GM12878 (cell line): ENCODE results near the gene ADAMTS18. TPM values are rescaled to one million over a fixed set of nuclear protein-coding genes. Genes with fewer than 3 reads are reported as not detected.

Source experiments
- ATAC-seq: fragments of 200-7000 bp; cut with Tn5 transposase; 3 replicates; pipeline ENCODE4 v1.9.1; 2020; ENCODE audit warnings: mild to moderate bottlenecking, moderate library complexity
- BruUV-seq: library from RNA; stranded (reverse); fragments of 400-500 nt; replicated peaks from 2 replicates; lab custom pipeline; 2021; lab: Mats Ljungman, UMichigan
- CTCF ChIA-PET: fragments of 300-600 bp; sonication (Branson Sonifier 250); formaldehyde crosslinking; extraction: SDS; loops from one replicate; lab custom pipeline; 2021; ENCODE audit warnings: inconsistent platforms; lab: Yijun Ruan, JAX
- POLR2A ChIA-PET: fragments of 350-600 bp; formaldehyde crosslinking; extraction: SDS; loops from one replicate; lab custom pipeline; 2021; ENCODE audit warnings: inconsistent platforms; lab: Charles Lee
- RAD21 ChIA-PET: fragments of 300-600 bp; sonication (Branson Sonifier 250); formaldehyde crosslinking; loops from one replicate; lab custom pipeline; 2023; ENCODE audit warnings: antibody characterized with exemption; ENCODE audit not compliant: unreplicated experiment; lab: Charles Lee
- SMC1A ChIA-PET: fragments of 300-600 bp; sonication (Branson Sonifier 250); formaldehyde crosslinking; loops from one replicate; lab custom pipeline; 2023; ENCODE audit not compliant: unreplicated experiment, uncharacterized antibody; lab: Charles Lee
- DNase-seq: peaks from one replicate; pipeline ENCODE4 v3.0.0-alpha.2; 2011; ENCODE audit warnings: low read depth, low spot score
- FAIRE-seq: peaks from 3 replicates; lab custom pipeline; 2011; peaks lifted over from hg19 to GRCh38; lab: Jason Lieb, UNC
- H2AFZ ChIP-seq: 2 replicates; pipeline ENCODE4 v1.6.0; 2011; ENCODE audit warnings: low read depth, low read length, control low read depth; ENCODE audit not compliant: control insufficient read depth
- H3K27ac ChIP-seq: 2 replicates; pipeline ENCODE4 v1.5.1; 2011; ENCODE audit warnings: control low read depth; ENCODE audit not compliant: control insufficient read depth, insufficient read depth
- H3K27me3 ChIP-seq, 2 experiments: replicated peaks in 1 of 2; 2 replicates each; pipeline versions ENCODE4 v1.6.0 to v1.6.1; 2011; ENCODE audit warnings: low read length in 1 of 2; ENCODE audit not compliant: control insufficient read depth in 2 of 2, insufficient read depth in 2 of 2
- H3K36me3 ChIP-seq, 2 experiments: 2 replicates each; pipeline ENCODE4 v1.5.1; 2011; ENCODE audit warnings: low read length in 1 of 2; ENCODE audit not compliant: control insufficient read depth in 2 of 2, insufficient read depth in 2 of 2
- H3K4me1 ChIP-seq: 2 replicates; pipeline ENCODE4 v1.6.1; 2011; ENCODE audit warnings: mild to moderate bottlenecking, low read length, moderate library complexity, mixed read lengths; ENCODE audit not compliant: control insufficient read depth, insufficient read depth
- H3K4me2 ChIP-seq: 2 replicates; pipeline ENCODE4 v1.6.0; 2011; ENCODE audit warnings: control low read depth; ENCODE audit not compliant: control insufficient read depth, insufficient read depth
- H3K4me3 ChIP-seq: fragments of 200-600 bp; sonication (generic); 2 replicates; pipeline ENCODE4 v1.5.1; 2016
- H3K79me2 ChIP-seq: 2 replicates; pipeline ENCODE4 v1.6.0; 2011; ENCODE audit warnings: low read length; ENCODE audit not compliant: control insufficient read depth, insufficient read depth
- H3K9ac ChIP-seq: 2 replicates; pipeline ENCODE4 v1.8.0; 2011; ENCODE audit warnings: low read length, control low read depth, mixed read lengths; ENCODE audit not compliant: control insufficient read depth, insufficient read depth
- H3K9me3 ChIP-seq: replicated peaks from 3 replicates; pipeline ENCODE4 v1.5.1; 2011; ENCODE audit warnings: mild to moderate bottlenecking, low read length; ENCODE audit not compliant: control insufficient read depth, insufficient read depth
- H4K20me1 ChIP-seq: 2 replicates; pipeline ENCODE4 v1.6.0; 2011; ENCODE audit not compliant: control insufficient read depth, insufficient read depth
- E2F4 ChIP-seq: IDR thresholded peaks from 2 replicates; pipeline ENCODE4 v1.6.1; 2012; ENCODE audit warnings: low read depth, low read length, improper control_type of control experiment
- ETV6 ChIP-seq, 2 experiments: fragments of 450-650 bp in 1 of 2; IDR thresholded peaks in 1 of 2; conservative IDR thresholded peaks in 1 of 2; 2 replicates each; pipeline ENCODE4 v1.6.1; 2014; ENCODE audit warnings: antibody characterized with exemption in 1 of 2, borderline replicate concordance in 1 of 2, low read depth in 1 of 2, mild to moderate bottlenecking in 1 of 2, moderate library complexity in 1 of 2
- JUND ChIP-seq: IDR thresholded peaks from 2 replicates; pipeline ENCODE4 v1.6.1; 2012; ENCODE audit warnings: low read depth, mild to moderate bottlenecking, low read length, improper control_type of control experiment, moderate library complexity
- KLF5 ChIP-seq: fragments of 450-650 bp; IDR thresholded peaks from 2 replicates; pipeline ENCODE4 v1.6.1; 2014; ENCODE audit warnings: mild to moderate bottlenecking; ENCODE audit not compliant: partially characterized antibody
- MTA2 ChIP-seq: fragments of 450-650 bp; IDR thresholded peaks from 2 replicates; pipeline ENCODE4 v1.6.1; 2016; ENCODE audit warnings: low read depth, mild to moderate bottlenecking, moderate library complexity
- MXI1 ChIP-seq: fragments of 150-350 bp; IDR thresholded peaks from 2 replicates; pipeline ENCODE4 v1.6.1; 2011; ENCODE audit warnings: low read depth, mild to moderate bottlenecking, inconsistent platforms, low read length, improper control_type of control experiment
- PAX5 ChIP-seq: IDR thresholded peaks from 2 replicates; pipeline ENCODE4 v1.6.1; 2011; ENCODE audit warnings: low read depth, low read length, borderline replicate concordance
- SMAD1 ChIP-seq: fragments of 450-650 bp; IDR thresholded peaks from 2 replicates; pipeline ENCODE4 v1.6.1; 2018; ENCODE audit warnings: mild to moderate bottlenecking, low read depth; ENCODE audit not compliant: partially characterized antibody
- SMAD5 ChIP-seq: IDR thresholded peaks from 2 replicates; pipeline ENCODE4 v1.6.1; 2016; ENCODE audit warnings: antibody characterized with exemption, low read depth
- SMC3 ChIP-seq: IDR thresholded peaks from 2 replicates; pipeline ENCODE4 v1.6.1; 2011; ENCODE audit warnings: low read length, improper control_type of control experiment, borderline replicate concordance
- WRNIP1 ChIP-seq: IDR thresholded peaks from 2 replicates; pipeline ENCODE4 v1.6.1; 2011; ENCODE audit warnings: low read depth, low read length, improper control_type of control experiment, borderline replicate concordance
- YBX1 ChIP-seq: fragments of 450-650 bp; IDR thresholded peaks from 2 replicates; pipeline ENCODE4 v1.6.1; 2016; ENCODE audit warnings: antibody characterized with exemption
- YY1 ChIP-seq: IDR thresholded peaks from 2 replicates; pipeline ENCODE4 v1.6.1; 2011; ENCODE audit warnings: low read depth, mild to moderate bottlenecking, low read length
- ZNF384 ChIP-seq: IDR thresholded peaks from 2 replicates; pipeline ENCODE4 v1.6.1; 2012; ENCODE audit warnings: low read depth, mild to moderate bottlenecking, low read length, improper control_type of control experiment, borderline replicate concordance
- ZSCAN29 ChIP-seq: fragments of 450-650 bp; IDR thresholded peaks from 2 replicates; pipeline ENCODE4 v1.6.1; 2017; ENCODE audit warnings: mild to moderate bottlenecking, moderate library complexity
- WGBS: methylation state at CpG from one replicate; pipeline ENCODE4 v1.1.6; 2016; ENCODE audit warnings: low lambda C conversion rate; ENCODE audit not compliant: insufficient replicate concordance, insufficient coverage; ENCODE audit errors: missing lambda C conversion rate; 5-methylcytosine and 5-hydroxymethylcytosine counted together
- in situ Hi-C: fragments of 300-500 bp; cut with MboI; formaldehyde crosslinking; loops from 9 replicates; pipeline ENCODE4 v1.14.3; 2018; ENCODE audit warnings: mixed read lengths
- intact Hi-C: fragments of 100-400 bp; cut with micrococcal nuclease; formaldehyde crosslinking; loops from one replicate; pipeline ENCODE4 v1.14.2; 2022; ENCODE audit not compliant: unreplicated experiment
- polyA plus RNA-seq, 11 experiments: library from polyadenylated mRNA; depleted of rRNA in 4 of 11; unstranded in 6 of 11; stranded (reverse) in 5 of 11; fragments of >200 nt; fragmentation: Nextera tagmentation in 4 of 11; fragmentation: Illumina TruSeq in 1 of 11; extraction: Ambion mirVana in 4 of 11; extraction: Trizol in 1 of 11; gene quantifications; 1 replicate in 1 of 11; 2 replicates in 10 of 11; pipeline versions ENCODE4 v1.2.1 to v1.2.3, GENCODE V29; 2011 to 2016; ENCODE audit warnings: inconsistent platforms in 2 of 11, missing spikeins in 2 of 11, low read depth in 1 of 11
- total RNA-seq, 4 experiments: library from RNA; depleted of rRNA in 3 of 4; stranded (reverse); fragments of >200 nt in 3 of 4; fragmentation: Illumina TruSeq in 1 of 4; extraction: Trizol in 1 of 4; gene quantifications; 2 replicates each; pipeline versions ENCODE4 v1.2.1 to v1.2.3, GENCODE V29; 2013 to 2021
- TF ChIP-seq, protein P1 (sequence below): fragments of 450-650 bp; IDR thresholded peaks from 2 replicates; pipeline ENCODE4 v1.6.1; 2017; ENCODE audit warnings: borderline replicate concordance

Gene ADAMTS18
- total and polyA plus RNA-seq, 10 of the 15 experiments (the other 5 are each of a cell fraction or from before 2014, with no cell fraction given): not detected

GRCh38 chr16:77317059-77317458 lies 117.8 kb downstream of the ADAMTS18 start:
- Histone ChIP-seq H3K27ac (no peak overlapping the region), H3K36me3 (no peaks in the 10 kb centered on the region), H3K27me3 (no peaks in the 10 kb centered on the region), H2AFZ (no peak overlapping the region), H3K4me3 (no peak overlapping the region), H3K4me2 (no peak overlapping the region), H3K4me1 (no peaks in the 10 kb centered on the region), H4K20me1 (no peaks in the 10 kb centered on the region), H3K79me2 (no peaks in the 10 kb centered on the region), H3K9ac (no peak overlapping the region), H3K9me3 (no peaks in the 10 kb centered on the region)
- ChIA-PET POLR2A (no interaction called here), RAD21 (no interaction called here), SMC1A (no interaction called here), CTCF (no interaction called here)
- in situ Hi-C loops (no loop called here), intact Hi-C loops (no loop called here)
- TF ChIP-seq WRNIP1 (no peak), ZNF384 (no peak), E2F4 (no peak), YBX1 (no peak), PAX5 (no peak), YY1 (no peak), ZSCAN29 (no peak)
- ATAC-seq (no peak), DNase-seq (no peak), FAIRE-seq (no peak)
- no TSS peak for BruUV-seq
- 34% methylated on average over 2 of the region's 2 CpGs for WGBS

DNA sequence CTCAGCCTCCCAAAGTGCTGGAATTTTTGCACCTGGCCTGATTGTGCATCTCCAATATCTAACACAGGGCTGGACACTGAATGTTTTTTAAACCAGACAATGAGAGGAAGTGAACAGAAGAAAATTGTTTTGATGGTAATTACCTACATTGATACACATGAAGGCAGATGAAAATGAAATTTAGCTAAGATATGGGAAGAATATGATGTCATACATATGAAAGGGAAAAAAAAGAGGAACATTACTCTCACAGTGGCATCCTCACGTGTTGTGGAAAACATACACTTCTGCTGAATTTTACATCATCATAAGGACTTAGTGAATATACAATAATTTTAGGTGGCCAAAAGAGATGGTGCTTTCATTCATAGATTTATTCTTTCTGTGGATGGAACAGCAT lies 124.0 kb downstream of the ADAMTS18 start:
- 27% methylated on average over 1 of the region's 1 CpG for WGBS
- ChIA-PET POLR2A (no interaction called here), SMC1A (no interaction called here), RAD21 (no interaction called here), CTCF (interaction anchor here (1.6 kb wide), 1 partner anchor 9 kb away, joined by 3 read pairs; no protein-coding TSS in a partner anchor)
- no peak overlapping the region for H3K27ac ChIP-seq
- no TSS peak for BruUV-seq
- no peak overlapping the region for H2AFZ ChIP-seq
- in situ Hi-C loops: no loop called here
- H3K36me3 ChIP-seq: no peaks in the 10 kb centered on the region
- no peak overlapping the region for H3K4me3 ChIP-seq
- no peak for FAIRE-seq
- intact Hi-C loops: no loop called here
- H3K79me2 ChIP-seq: no peaks in the 10 kb centered on the region
- no peak overlapping the region for H3K4me2 ChIP-seq
- no peak for ATAC-seq
- no peaks in the 10 kb centered on the region for H3K9me3 ChIP-seq
- H3K4me1 ChIP-seq: no peaks in the 10 kb centered on the region
- H4K20me1 ChIP-seq: no peaks in the 10 kb centered on the region
- no peak for DNase-seq
- H3K9ac ChIP-seq: no peak overlapping the region
- peaks cover 0 to 2% of the 10 kb centered on the region in 2 experiments; a peak in 1 of 4 replicates for H3K27me3 ChIP-seq
- TF ChIP-seq, protein P1, sequence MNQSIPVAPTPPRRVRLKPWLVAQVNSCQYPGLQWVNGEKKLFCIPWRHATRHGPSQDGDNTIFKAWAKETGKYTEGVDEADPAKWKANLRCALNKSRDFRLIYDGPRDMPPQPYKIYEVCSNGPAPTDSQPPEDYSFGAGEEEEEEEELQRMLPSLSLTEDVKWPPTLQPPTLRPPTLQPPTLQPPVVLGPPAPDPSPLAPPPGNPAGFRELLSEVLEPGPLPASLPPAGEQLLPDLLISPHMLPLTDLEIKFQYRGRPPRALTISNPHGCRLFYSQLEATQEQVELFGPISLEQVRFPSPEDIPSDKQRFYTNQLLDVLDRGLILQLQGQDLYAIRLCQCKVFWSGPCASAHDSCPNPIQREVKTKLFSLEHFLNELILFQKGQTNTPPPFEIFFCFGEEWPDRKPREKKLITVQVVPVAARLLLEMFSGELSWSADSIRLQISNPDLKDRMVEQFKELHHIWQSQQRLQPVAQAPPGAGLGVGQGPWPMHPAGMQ: no peak
- TF ChIP-seq MTA2 (no peak), MXI1 (no peak), E2F4 (no peak), KLF5 (no peak), ETV6 (conservative IDR thresholded peaks at IDR 0.05 in 1 of 2, IDR thresholded peaks at IDR 0.05 in 1 of 2; ENCODE audit: borderline replicate concordance in 1 of 2, low read depth in 1 of 2) (no peak), JUND (no peak), SMAD5 (no peak), SMC3 (no peak), SMAD1 (no peak)
